H1 (cell line): ENCODE results near the gene TXNRD2. TPM values are rescaled to one million over a fixed set of nuclear protein-coding genes. Genes with fewer than 3 reads are reported as not detected.

Experiments
- BRCA1 ChIP-seq: IDR thresholded peaks from 2 replicates; pipeline ENCODE4 v1.6.1; 2012; ENCODE audit warnings: low read depth, low read length, improper control_type of control experiment
- CHD2 ChIP-seq: IDR thresholded peaks from 2 replicates; pipeline ENCODE4 v1.6.1; 2012; ENCODE audit warnings: low read length, improper control_type of control experiment
- EGR1 ChIP-seq: IDR thresholded peaks from 2 replicates; pipeline ENCODE4 v1.6.1; 2011; ENCODE audit warnings: low read depth, low read length, borderline replicate concordance
- JUND ChIP-seq: IDR thresholded peaks from 2 replicates; pipeline ENCODE4 v1.6.1; 2011; ENCODE audit warnings: mild to moderate bottlenecking, improper control_type of control experiment, low read length
- KDM4A ChIP-seq: IDR thresholded peaks from one replicate; pipeline ENCODE4 v1.7.1; 2012; ENCODE audit warnings: low read depth, mild to moderate bottlenecking, moderate library complexity, low read length, inconsistent platforms; ENCODE audit not compliant: severe bottlenecking
- POLR2A ChIP-seq, 2 experiments: IDR thresholded peaks; 1 replicate in 1 of 2; 2 replicates in 1 of 2; pipeline ENCODE4 v1.6.1; 2011; ENCODE audit warnings: low read depth in 2 of 2, low read length in 2 of 2, mild to moderate bottlenecking in 2 of 2; ENCODE audit errors: control extremely low read depth in 1 of 2
- RBBP5 ChIP-seq: IDR thresholded peaks from 2 replicates; pipeline ENCODE4 v1.7.1; 2012; ENCODE audit warnings: low read depth, mild to moderate bottlenecking, inconsistent platforms, low read length, moderate library complexity, borderline replicate concordance
- RXRA ChIP-seq: IDR thresholded peaks from 2 replicates; pipeline ENCODE4 v1.6.1; 2011; ENCODE audit warnings: low read depth, mild to moderate bottlenecking, low read length, moderate library complexity; ENCODE audit not compliant: insufficient read depth
- SIX5 ChIP-seq: IDR thresholded peaks from 2 replicates; pipeline ENCODE4 v1.6.1; 2011; ENCODE audit warnings: mild to moderate bottlenecking, low read depth, low read length
- SP1 ChIP-seq: IDR thresholded peaks from 2 replicates; pipeline ENCODE4 v1.6.1; 2011; ENCODE audit warnings: low read depth, low read length
- TAF1 ChIP-seq: IDR thresholded peaks from 2 replicates; pipeline ENCODE4 v1.6.1; 2011; ENCODE audit warnings: mild to moderate bottlenecking, low read depth, low read length
- TEAD4 ChIP-seq: IDR thresholded peaks from 2 replicates; pipeline ENCODE4 v1.6.1; 2012; ENCODE audit warnings: low read depth, low read length, inconsistent platforms, mixed read lengths
- YY1 ChIP-seq: IDR thresholded peaks from 2 replicates; pipeline ENCODE4 v1.6.1; 2011; ENCODE audit warnings: low read depth, mild to moderate bottlenecking, low read length
- polyA plus RNA-seq, 7 experiments: library from polyadenylated mRNA; depleted of rRNA in 3 of 7; stranded (reverse) in 5 of 7; unstranded in 2 of 7; fragments of >200 nt in 5 of 7; fragments of 200-250 nt in 2 of 7; gene quantifications; 1 replicate in 5 of 7; 2 replicates in 1 of 7; 4 replicates in 1 of 7; pipeline versions ENCODE4 v1.2.1 to v1.2.3, GENCODE V29; 2011 to 2013; ENCODE audit warnings: missing spikeins in 2 of 7, mixed read lengths in 2 of 7
- total RNA-seq: library from RNA; stranded (reverse); fragmentation: NEBNext Ultra II Directional; extraction: Animal tissue kit (Norgen Biotek cat#: 25700); gene quantifications from 2 replicates; pipeline ENCODE4 v1.2.1, GENCODE V29; 2021

Gene TXNRD2
- total and polyA plus RNA-seq, 2 of the 8 experiments (the other 6 are each of a cell fraction or from before 2014, with no cell fraction given): 14.8 to 21.9 TPM

- TF ChIP-seq RXRA: no peak
- 0 out of 2 replicates have a peak, but pooled peaks have one; percentile 15 for TF ChIP-seq CHD2
- TF ChIP-seq POLR2A (IDR thresholded peaks at IDR 0.05; ENCODE audit: control extremely low read depth in 1 of 2, low read depth in 2 of 2, low read length in 2 of 2): no peak
- TF ChIP-seq TAF1: 0 out of 2 replicates have a peak, but pooled peaks have one; percentile 25
- no peak for TF ChIP-seq BRCA1
- TF ChIP-seq JUND: peak; percentile 93
- TF ChIP-seq KDM4A: no peak
- TF ChIP-seq SP1: peak; percentile 76; the same call in 1 of the 2 replicates
- TF ChIP-seq RBBP5: no peak
- no peak for TF ChIP-seq SIX5
- peak; percentile 99 for TF ChIP-seq TEAD4
- no peak for TF ChIP-seq YY1
- TF ChIP-seq EGR1: no peak
Measured at GRCh38 chr22:19880786-19881569, 60.6 kb downstream of the TXNRD2 start (continued).
